MM.1S (cell line): ENCODE measurements around the gene SFXN5.
"Not testable (repeated sequence)": the region's sequence is repeated elsewhere in the genome, so short reads cannot be mapped to it uniquely, and the experiment has no call there.

ENCODE experiments used
- DNase-seq: peaks from one replicate; pipeline ENCODE4 v3.0.0-alpha.2; 2015
- H2AFZ ChIP-seq: fragments of 300-600 bp; sonication (generic); 2 replicates; pipeline ENCODE4 v1.6.0; 2016; ENCODE audit warnings: antibody characterized with exemption, low read length
- H3F3A ChIP-seq: fragments of 300-600 bp; sonication (generic); 2 replicates; pipeline ENCODE4 v1.6.1; 2016; ENCODE audit warnings: mild to moderate bottlenecking, antibody characterized with exemption, low read length, moderate library complexity, mixed read lengths; ENCODE audit not compliant: insufficient read depth
- H3K27ac ChIP-seq: fragments of 300-600 bp; sonication (generic); 2 replicates; pipeline ENCODE4 v1.5.1; 2016; ENCODE audit warnings: mild to moderate bottlenecking, low read length
- H3K27me3 ChIP-seq: fragments of 300-600 bp; sonication (generic); replicated peaks from 2 replicates; pipeline ENCODE4 v1.6.0; 2016; ENCODE audit warnings: low read length; ENCODE audit not compliant: insufficient read depth
- H3K36me3 ChIP-seq: fragments of 300-600 bp; sonication (generic); replicated peaks from 2 replicates; pipeline ENCODE4 v1.6.1; 2016; ENCODE audit warnings: mild to moderate bottlenecking, low read length, mixed read lengths; ENCODE audit not compliant: insufficient read depth
- H3K4me1 ChIP-seq: fragments of 300-600 bp; sonication (generic); 2 replicates; pipeline ENCODE4 v1.6.1; 2016; ENCODE audit warnings: low read length, mixed read lengths
- H3K4me2 ChIP-seq: fragments of 300-600 bp; sonication (generic); 2 replicates; pipeline ENCODE4 v1.6.0; 2016; ENCODE audit warnings: low read depth, low read length
- H3K4me3 ChIP-seq: fragments of 300-600 bp; sonication (generic); 2 replicates; pipeline ENCODE4 v1.5.1; 2016; ENCODE audit warnings: low read length, mixed read lengths
- H3K79me2 ChIP-seq: fragments of 300-600 bp; sonication (generic); 2 replicates; pipeline ENCODE4 v1.6.1; 2016; ENCODE audit warnings: mixed run types, low read length, mixed read lengths
- H3K9ac ChIP-seq: fragments of 300-600 bp; sonication (generic); 2 replicates; pipeline ENCODE4 v1.6.1; 2016; ENCODE audit warnings: low read length, mixed read lengths
- H3K9me2 ChIP-seq: fragments of 300-600 bp; sonication (generic); replicated peaks from 2 replicates; pipeline ENCODE4 v1.6.1; 2016; ENCODE audit warnings: mild to moderate bottlenecking, low read length, mixed read lengths; ENCODE audit not compliant: insufficient read depth
- H3K9me3 ChIP-seq: fragments of 300-600 bp; sonication (generic); replicated peaks from 2 replicates; pipeline ENCODE4 v1.6.1; 2016; ENCODE audit warnings: mild to moderate bottlenecking, low read length, mixed read lengths; ENCODE audit not compliant: insufficient read depth
- H4K20me1 ChIP-seq: fragments of 300-600 bp; sonication (generic); 2 replicates; pipeline ENCODE4 v1.6.1; 2016; ENCODE audit warnings: mild to moderate bottlenecking, low read length, moderate library complexity, mixed read lengths; ENCODE audit not compliant: insufficient read depth
- EZH2 ChIP-seq: fragments of 300-600 bp; sonication (generic); optimal IDR thresholded peaks from 2 replicates; pipeline ENCODE3; 2017; ENCODE audit warnings: low read depth, mild to moderate bottlenecking, antibody characterized with exemption, low read length, mixed read lengths
- EZH2phosphoT487 ChIP-seq: fragments of 300-600 bp; sonication (generic); IDR thresholded peaks from 2 replicates; pipeline ENCODE4 v1.6.1; 2018; ENCODE audit warnings: antibody characterized with exemption, low read length
- TF ChIP-seq, protein P1 (sequence below): fragments of 300-600 bp; sonication (generic); IDR thresholded peaks from 2 replicates; pipeline ENCODE4 v1.5.1; 2016; ENCODE audit warnings: antibody characterized with exemption, low read length, mixed read lengths

The SFXN5 gene

DNA sequence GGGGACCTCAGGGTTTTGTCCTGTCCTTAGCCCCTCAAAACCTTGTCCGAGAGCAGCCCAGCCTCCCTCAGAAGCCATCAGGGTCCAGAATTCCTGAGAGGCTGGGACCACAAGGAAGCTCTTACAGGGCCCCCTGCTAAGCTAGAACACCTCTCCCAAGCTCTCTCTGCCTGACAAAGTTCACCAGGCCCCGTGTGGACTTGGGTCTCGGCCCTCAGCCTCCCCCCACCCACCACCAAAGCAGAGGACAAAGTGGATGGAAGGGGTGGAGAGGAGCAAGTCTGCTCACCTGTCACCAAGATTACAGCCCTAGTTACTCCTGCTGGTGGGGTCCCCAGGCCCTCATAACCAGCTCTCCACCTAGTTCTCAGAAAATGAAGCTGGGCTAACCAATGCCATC is 24.4 kb upstream of the SFXN5 start:
- Histone ChIP-seq H3K4me2 (no peak overlapping the region), H4K20me1 (no peaks in the 10 kb centered on the region), H3K9me3 (no peaks in the 10 kb centered on the region), H3K9ac (no peak overlapping the region), H3K9me2 (no peaks in the 10 kb centered on the region), H2AFZ (no peak overlapping the region), H3F3A (no peaks in the 10 kb centered on the region), H3K4me3 (no peak overlapping the region), H3K4me1 (no peaks in the 10 kb centered on the region), H3K27ac (no peak overlapping the region), H3K27me3 (no peaks in the 10 kb centered on the region), H3K36me3 (no peaks in the 10 kb centered on the region), H3K79me2 (peaks cover 18% of the 10 kb centered on the region)
- TF ChIP-seq, protein P1, sequence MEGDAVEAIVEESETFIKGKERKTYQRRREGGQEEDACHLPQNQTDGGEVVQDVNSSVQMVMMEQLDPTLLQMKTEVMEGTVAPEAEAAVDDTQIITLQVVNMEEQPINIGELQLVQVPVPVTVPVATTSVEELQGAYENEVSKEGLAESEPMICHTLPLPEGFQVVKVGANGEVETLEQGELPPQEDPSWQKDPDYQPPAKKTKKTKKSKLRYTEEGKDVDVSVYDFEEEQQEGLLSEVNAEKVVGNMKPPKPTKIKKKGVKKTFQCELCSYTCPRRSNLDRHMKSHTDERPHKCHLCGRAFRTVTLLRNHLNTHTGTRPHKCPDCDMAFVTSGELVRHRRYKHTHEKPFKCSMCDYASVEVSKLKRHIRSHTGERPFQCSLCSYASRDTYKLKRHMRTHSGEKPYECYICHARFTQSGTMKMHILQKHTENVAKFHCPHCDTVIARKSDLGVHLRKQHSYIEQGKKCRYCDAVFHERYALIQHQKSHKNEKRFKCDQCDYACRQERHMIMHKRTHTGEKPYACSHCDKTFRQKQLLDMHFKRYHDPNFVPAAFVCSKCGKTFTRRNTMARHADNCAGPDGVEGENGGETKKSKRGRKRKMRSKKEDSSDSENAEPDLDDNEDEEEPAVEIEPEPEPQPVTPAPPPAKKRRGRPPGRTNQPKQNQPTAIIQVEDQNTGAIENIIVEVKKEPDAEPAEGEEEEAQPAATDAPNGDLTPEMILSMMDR: no peak
- TF ChIP-seq EZH2 (no peak), EZH2phosphoT487 (no peak)
- DNase-seq: no peak

DNA sequence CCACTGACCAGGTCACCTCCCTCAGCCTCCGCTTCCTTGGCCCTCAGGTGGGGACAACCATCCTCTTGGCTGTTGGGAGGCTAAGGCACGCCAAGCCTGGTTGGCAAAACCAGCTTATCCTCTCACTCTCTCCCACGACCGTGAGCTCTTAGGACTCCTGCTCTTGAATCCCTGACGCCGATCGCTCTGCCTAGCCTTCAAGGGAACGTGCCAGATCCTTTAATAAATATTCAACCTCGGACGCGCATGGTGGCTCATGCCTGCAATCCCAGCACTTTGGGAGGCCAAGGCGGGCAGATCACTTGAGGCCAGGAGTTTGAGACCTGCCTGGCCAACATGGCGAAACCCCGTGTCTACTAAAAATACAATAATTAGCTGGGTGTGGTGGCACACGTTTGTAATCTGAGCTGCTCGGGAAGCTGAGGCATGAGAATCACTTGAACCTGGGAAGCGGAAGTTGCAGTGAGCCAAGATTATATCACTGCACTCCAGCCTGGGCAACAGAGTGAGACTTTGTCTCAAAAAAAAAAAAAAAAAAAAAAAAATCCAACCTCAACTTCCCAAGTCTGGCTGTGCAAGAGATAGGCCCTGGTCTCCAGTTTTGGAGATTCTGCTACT is 22.2 kb upstream of the SFXN5 start:
- H3K9me3 ChIP-seq, H3K4me2 ChIP-seq, H3K36me3 ChIP-seq, H3K27me3 ChIP-seq, H3K79me2 ChIP-seq, H2AFZ ChIP-seq, H4K20me1 ChIP-seq, H3K4me1 ChIP-seq, H3K9me2 ChIP-seq, DNase-seq, H3K4me3 ChIP-seq, H3F3A ChIP-seq, H3K27ac ChIP-seq, H3K9ac ChIP-seq: not testable (repeated sequence)

DNA sequence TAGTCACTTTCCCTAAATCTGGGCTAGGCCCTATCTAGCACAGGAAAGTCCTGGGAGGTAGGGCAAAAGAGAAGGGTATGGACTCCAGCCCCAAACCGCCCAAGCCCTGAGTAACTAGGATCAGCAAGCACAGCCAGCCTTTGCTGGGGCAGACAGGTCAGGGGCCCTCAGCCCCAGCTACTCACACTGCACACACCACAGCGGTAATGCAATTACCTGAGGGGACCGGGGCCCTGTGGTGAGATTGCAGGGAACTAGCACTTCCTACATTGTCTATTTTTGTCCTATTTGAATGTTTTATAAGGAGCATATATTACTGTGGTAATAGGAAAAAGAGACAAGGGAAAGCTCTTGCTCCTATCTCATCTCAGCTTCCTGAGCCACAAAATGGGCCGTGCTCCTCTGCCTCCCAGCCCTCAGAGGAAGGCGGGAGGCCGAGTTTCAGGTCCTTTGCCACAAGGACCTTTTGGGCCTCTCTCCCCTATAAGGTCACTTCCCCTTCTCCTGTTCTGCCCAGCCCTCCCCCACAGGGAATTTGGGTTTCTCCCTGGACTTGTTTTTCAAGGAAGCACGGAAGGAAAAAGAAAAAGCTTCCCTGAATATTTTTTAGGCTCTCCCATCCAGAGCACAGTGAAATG is 20.8 kb upstream of the SFXN5 start:
- H3K4me2 ChIP-seq: no peak overlapping the region
- peaks cover 4% of the 10 kb centered on the region for H3K79me2 ChIP-seq
- DNase-seq: no peak
- no peaks in the 10 kb centered on the region for H3K36me3 ChIP-seq
- TF ChIP-seq EZH2 (no peak), EZH2phosphoT487 (no peak)
- TF ChIP-seq, protein P1: no peak
- H3K4me3 ChIP-seq: no peak overlapping the region
- no peaks in the 10 kb centered on the region for H4K20me1 ChIP-seq
- H3K27me3 ChIP-seq: no peaks in the 10 kb centered on the region
- H3K9me3 ChIP-seq: no peaks in the 10 kb centered on the region
- H3K4me1 ChIP-seq: no peaks in the 10 kb centered on the region
- no peak overlapping the region for H2AFZ ChIP-seq
- no peak overlapping the region for H3K9ac ChIP-seq
- no peak overlapping the region for H3K27ac ChIP-seq
- no peaks in the 10 kb centered on the region for H3K9me2 ChIP-seq
- no peaks in the 10 kb centered on the region for H3F3A ChIP-seq

DNA sequence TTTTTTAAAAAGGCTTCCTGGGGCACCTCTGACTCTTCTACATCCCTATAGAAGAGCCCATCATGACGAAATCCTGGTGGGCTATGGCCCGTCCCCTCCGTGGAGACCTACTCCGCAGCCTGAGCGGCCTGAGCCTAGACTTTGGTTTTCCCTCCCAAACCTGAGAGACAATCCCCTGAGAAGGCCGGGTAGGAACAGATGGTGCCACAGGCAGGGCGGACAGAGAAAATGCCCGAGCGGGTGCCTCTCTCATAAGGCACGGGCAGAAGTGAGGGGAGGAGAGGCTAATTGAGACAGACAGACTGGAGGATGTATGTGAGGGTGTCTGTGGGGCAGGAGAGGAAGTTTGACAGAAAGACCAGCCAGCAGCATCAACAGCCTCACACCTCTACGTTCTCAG is 20.2 kb upstream of the SFXN5 start:
- no peak for DNase-seq
- Histone ChIP-seq H3F3A (no peaks in the 10 kb centered on the region), H3K27me3 (no peaks in the 10 kb centered on the region), H3K27ac (no peak overlapping the region), H3K9me3 (no peaks in the 10 kb centered on the region), H3K79me2 (peaks cover 2% of the 10 kb centered on the region; the same call in 1 of the 2 replicates), H3K9ac (no peak overlapping the region), H3K4me3 (no peak overlapping the region), H3K4me2 (no peak overlapping the region), H3K9me2 (no peaks in the 10 kb centered on the region), H3K36me3 (no peaks in the 10 kb centered on the region), H4K20me1 (no peaks in the 10 kb centered on the region), H2AFZ (no peak overlapping the region), H3K4me1 (no peaks in the 10 kb centered on the region)
- TF ChIP-seq, protein P1: no peak
- TF ChIP-seq EZH2phosphoT487 (no peak), EZH2 (no peak)
